HUDEP-2 (cell line): ENCODE measurements around the gene EXOC4.
"Not testable (repeated sequence)": the region's sequence is repeated elsewhere in the genome, so short reads cannot be mapped to it uniquely, and the experiment has no call there.

Source experiments
- DNase-seq, 76 experiments: peaks; one replicate each; lab custom pipeline; 2025; ENCODE audit not compliant: unreplicated experiment in 76 of 76; lab: John Stamatoyannopoulos, UW

EXOC4 gene

GRCh38 chr7:133593561-133593960 lies 340.7 kb downstream of the EXOC4 start:
- no peak for DNase-seq

DNA sequence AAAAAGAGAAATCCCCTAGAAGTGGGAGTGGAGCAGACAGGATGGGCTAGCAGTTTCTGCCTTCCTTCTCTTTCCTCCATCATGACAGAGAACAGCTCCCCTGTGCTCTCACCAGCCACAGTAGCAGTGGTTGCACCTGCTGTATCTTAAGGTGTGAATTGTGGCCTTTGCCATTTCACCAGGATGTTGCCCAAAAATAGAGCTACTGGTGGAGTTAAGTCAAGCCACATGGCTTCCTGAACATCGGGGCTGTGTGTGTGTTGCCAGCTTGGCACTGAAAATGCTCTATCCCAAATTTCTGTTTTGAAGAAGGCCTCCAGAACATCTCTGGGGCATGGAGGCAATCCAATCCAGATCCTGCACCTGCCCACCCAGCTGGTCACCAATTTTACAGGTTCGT lies 348.7 kb downstream of the EXOC4 start:
- no peak for DNase-seq

- no peak for DNase-seq
Observed at GRCh38 chr7:133602291-133602690, 349.4 kb downstream of the EXOC4 start.

GRCh38 chr7:133606991-133607390 lies 354.1 kb downstream of the EXOC4 start:
- no peak for DNase-seq

DNA sequence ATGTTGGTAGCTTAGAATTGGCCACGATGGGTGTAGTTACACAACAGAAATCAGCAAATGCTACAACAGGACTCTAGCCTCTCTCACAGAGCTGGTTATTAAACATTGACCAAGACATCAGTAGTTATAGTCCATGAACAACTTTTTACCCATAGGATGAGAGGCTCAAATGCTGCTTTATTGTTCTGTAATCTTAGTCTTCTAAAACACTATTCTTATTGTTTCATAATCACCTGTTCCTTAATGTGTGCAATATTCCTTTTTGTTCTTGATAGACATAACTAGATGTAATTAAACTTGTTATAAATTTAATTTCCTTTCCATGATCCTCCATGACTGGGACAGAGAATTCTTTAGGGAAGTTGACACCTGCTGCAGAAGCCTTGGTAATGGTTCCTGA lies 356.9 kb downstream of the EXOC4 start:
- no peak for DNase-seq

- no peak for DNase-seq
Observed at GRCh38 chr7:133611955-133612354, 359.1 kb downstream of the EXOC4 start.

- DNase-seq = no peak
Observed at GRCh38 chr7:133613250-133613790, 360.4 kb downstream of the EXOC4 start.

DNA sequence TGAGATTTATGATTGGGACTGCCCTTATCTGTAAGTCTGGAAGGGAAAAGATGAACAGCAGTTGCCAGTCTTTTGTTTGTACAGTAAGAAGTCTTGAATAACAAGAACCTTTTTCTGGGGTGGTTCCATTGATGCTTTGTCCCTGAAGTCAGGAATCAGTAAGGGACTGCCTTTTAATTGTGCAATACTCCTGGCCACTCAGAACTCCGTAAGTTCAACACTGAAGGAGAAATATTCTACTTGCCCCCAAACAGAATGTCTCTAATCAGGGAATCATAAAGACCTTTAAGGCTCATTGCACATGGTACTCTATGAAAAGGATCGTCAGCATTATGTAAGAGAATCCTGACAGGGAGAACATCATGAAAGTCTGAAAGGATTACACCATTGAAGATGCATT lies 361.4 kb downstream of the EXOC4 start:
- DNase-seq = no peak

- DNase-seq = no peak
Observed at GRCh38 chr7:133618970-133619369, 366.1 kb downstream of the EXOC4 start.

- DNase-seq = no peak
Observed at GRCh38 chr7:133619491-133619890, 366.6 kb downstream of the EXOC4 start.

DNA sequence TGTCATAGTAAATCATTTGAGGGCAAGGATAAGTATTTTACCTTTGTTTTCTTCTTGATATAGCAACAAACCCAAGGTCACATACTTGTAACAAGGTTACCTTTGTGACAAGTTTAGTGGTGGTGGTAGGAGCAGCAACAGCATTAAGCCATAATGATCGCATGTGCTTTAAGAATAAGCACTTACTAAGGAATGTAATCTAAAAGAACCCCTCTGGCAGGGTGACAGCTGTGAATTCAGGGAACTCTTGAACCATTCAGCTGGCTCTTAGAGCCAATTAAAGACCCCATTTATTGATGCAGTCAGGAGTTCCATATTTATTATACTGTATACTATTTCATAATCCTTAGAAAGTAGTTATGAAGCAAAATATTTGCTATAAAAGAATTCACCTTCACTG lies 370.8 kb downstream of the EXOC4 start:
- DNase-seq = no peak

DNA sequence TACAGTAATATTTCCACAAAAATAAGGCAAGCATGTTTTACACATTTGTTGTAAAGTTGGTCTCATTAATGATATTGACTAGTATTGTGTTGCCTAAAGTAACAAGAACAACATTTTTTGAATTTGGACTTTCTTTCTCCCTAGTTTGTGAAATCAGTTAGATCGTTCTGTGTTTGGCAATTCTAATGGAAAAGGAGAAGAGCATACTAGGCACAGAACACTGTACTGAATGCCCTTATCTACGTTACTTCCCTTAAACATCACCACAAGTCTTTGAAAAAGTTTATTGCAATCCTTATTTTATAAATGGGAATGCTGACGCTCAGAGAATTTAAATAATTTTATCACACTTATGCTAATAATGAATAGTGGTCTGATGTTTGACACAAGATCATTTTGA lies 372.2 kb downstream of the EXOC4 start:
- no peak for DNase-seq

DNA sequence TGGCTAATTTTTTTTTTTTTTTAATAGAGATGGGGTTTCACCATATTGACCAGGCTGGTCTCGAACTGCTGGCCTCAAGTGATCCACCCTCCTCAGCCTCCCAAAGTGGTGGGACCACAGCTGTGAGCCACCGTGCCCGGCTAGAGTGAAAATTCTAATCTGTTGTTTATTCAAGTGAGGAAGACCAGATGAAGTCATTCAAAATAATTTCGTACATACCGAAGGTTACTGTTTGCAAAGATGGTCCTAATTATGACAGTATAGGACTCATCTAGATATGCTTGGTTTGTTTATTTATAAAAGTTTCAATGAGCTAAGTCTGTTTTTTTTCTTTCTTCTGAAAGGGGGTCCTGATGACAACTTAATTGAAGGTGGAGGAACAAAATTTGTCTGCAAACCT lies 376.8 kb downstream of the EXOC4 start:
- DNase-seq = no peak

GRCh38 chr7:133633055-133633454 lies 380.2 kb downstream of the EXOC4 start:
- no peak for DNase-seq

DNA sequence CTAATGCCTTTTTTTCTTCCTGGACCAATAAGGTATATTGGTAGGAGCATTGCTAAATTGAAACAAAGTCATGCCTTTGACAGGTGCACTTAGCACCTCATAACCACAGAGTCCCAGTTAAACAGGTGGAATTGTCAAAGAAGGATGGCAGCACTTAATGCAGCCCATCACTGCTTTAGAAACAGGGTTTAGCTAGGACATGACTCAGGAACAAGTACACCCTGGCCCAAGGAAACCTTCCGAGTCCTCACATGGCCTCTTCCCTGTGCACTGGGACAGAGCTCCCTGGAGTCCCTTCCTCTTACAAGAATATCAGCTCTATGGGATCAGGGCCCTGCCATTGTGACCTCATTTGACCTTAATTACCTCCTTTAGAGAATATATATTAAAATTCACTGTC lies 382.7 kb downstream of the EXOC4 start:
- no peak for DNase-seq

DNA sequence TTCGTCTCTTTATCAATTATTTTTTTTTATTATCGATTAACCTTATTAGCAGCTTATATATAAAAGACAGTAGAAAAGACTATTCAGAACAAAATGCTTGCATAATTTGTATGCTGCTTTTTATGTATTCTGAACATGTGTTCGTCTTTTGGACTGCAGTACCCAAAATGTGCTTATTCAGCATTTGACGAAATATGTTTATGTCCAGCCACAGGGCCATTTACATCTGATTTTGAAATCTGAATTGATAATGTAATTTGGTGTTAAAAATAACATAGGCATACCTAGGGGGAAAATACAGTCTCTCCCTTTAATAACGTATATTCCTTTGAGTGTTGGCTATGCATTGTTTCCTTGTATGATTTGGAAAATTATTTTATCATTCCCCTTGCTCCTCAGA lies 386.0 kb downstream of the EXOC4 start:
- no peak for DNase-seq

DNA sequence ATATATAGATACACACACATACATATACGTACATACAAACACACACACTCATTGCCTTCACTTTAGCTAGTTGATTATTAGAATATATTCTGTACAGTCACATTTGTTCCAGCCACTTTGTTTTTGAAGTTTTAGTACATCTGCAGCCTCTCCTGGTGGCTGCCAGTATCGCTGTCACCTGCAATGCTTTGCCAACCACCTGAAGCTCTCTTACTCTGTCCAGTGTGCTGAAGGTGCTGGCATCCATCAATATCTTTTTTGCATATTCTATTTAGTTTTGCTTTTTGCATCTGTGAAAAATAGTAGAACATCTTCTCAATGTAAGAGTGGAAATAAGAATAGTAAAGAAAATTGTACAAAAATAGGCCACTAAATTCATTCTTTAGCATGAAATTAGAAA lies 388.6 kb downstream of the EXOC4 start:
- no peak for DNase-seq

- no peak for DNase-seq
Observed at GRCh38 chr7:133642907-133643306, 390.0 kb downstream of the EXOC4 start.

DNA sequence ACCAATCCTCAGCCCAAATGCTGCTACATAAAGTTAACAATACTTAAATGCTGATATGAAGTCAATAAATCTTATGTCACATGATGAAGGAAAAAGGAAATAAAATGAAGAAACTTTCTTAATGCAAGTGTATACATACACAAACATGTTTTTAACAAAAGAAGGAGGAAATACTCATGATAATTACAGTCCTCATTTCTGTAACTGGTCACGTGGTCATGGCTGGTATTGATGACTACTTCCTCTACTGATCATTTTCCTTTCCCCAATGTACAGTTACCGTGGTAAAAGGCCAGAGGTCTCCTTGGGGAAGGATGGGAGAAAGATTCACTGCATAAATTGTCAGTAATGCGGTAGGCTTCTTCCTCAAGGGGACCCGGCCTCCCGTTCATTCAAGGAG lies 390.8 kb downstream of the EXOC4 start:
- not testable (repeated sequence) for DNase-seq

DNA sequence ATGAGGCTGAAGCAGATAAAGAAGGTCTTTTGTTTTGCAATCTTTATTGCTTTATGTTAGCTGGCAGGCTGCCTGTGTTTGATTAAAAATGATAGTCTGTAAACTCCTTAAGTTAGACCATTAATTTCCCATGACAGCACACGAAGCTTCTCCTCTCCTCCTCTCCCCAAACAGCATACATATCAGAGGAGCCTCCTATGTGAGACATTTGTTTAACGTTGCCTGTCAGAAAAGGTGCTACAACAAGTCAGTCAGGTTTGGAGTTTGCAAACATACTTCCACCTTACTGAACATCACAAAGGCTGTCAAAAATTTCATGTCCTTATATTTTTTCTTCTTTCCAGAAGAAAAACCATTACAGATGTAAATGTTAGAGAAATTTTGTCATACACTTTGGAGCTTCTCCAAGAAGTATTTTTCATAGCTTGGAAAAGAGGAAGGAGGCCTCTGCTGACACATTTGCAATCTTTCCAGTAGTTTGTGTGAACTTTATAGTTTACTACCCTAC lies 393.1 kb downstream of the EXOC4 start:
- no peak for DNase-seq

- DNase-seq = no peak
Observed at GRCh38 chr7:133646472-133647315, 393.8 kb downstream of the EXOC4 start.

DNA sequence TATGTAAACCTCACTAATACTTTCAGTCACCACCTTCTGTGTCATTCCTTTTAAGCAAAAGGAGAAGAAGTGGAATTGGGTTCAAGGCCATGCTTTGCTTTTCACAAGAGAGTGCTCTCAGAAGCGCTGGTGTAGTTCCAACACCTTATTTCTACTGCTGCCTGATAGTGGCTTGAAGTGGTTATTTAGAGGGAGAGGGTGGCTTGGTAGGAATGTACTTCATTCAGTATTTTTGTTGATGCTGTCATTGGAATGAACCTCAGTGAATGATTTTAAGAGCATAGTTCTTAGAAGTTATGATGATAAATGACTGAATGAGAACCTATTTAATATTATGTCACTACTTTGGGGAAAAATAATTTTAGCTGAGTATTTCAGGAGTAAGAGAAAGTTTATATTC lies 396.7 kb downstream of the EXOC4 start:
- DNase-seq = no peak
